ENCODE results near the gene TBC1D23. TPM values are rescaled to one million over a fixed set of nuclear protein-coding genes. Genes with fewer than 3 reads are reported as not detected.
"Not testable (repeated sequence)": the region's sequence is repeated elsewhere in the genome, so short reads cannot be mapped to it uniquely, and the experiment has no call there.

Gene TBC1D23
- total and polyA plus RNA-seq, 2 experiments from 2014 or later, result 22.4 to 34.4 TPM

DNA sequence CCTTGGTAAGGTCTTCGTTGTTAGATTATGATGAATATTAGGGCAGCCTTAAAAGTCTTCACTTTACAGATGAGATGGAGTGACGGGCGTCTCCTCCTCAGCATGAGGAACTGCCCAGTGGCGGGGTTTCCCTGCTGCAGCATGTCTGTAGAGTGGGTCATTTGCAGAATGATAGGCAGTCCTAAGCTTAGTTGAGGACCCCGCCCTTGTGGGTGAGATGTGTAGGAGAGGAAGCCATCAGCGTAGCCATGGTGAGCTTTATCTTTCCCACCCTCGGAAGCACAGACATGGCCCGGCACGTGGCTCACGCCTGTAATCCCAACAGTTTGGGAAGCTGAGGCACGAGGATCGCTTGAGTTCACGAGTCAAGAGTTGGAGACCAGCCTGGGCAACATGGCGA is 74.6 kb downstream of the TBC1D23 start:
- TF ChIP-seq NANOG (IDR thresholded peaks at IDR 0.05; ENCODE audit: borderline replicate concordance), result no peak
- TF ChIP-seq, protein P1, sequence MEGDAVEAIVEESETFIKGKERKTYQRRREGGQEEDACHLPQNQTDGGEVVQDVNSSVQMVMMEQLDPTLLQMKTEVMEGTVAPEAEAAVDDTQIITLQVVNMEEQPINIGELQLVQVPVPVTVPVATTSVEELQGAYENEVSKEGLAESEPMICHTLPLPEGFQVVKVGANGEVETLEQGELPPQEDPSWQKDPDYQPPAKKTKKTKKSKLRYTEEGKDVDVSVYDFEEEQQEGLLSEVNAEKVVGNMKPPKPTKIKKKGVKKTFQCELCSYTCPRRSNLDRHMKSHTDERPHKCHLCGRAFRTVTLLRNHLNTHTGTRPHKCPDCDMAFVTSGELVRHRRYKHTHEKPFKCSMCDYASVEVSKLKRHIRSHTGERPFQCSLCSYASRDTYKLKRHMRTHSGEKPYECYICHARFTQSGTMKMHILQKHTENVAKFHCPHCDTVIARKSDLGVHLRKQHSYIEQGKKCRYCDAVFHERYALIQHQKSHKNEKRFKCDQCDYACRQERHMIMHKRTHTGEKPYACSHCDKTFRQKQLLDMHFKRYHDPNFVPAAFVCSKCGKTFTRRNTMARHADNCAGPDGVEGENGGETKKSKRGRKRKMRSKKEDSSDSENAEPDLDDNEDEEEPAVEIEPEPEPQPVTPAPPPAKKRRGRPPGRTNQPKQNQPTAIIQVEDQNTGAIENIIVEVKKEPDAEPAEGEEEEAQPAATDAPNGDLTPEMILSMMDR (conservative IDR thresholded peaks at IDR 0.05; ENCODE audit: low read depth in 2 of 2), result 0 out of 4 replicates have a peak, but pooled peaks of 1 of the 2 experiments have one; percentile 4
- TF ChIP-seq POLR2AphosphoS5 (IDR thresholded peaks at IDR 0.05; ENCODE audit: low read depth), result no peak
- TF ChIP-seq, protein P2, sequence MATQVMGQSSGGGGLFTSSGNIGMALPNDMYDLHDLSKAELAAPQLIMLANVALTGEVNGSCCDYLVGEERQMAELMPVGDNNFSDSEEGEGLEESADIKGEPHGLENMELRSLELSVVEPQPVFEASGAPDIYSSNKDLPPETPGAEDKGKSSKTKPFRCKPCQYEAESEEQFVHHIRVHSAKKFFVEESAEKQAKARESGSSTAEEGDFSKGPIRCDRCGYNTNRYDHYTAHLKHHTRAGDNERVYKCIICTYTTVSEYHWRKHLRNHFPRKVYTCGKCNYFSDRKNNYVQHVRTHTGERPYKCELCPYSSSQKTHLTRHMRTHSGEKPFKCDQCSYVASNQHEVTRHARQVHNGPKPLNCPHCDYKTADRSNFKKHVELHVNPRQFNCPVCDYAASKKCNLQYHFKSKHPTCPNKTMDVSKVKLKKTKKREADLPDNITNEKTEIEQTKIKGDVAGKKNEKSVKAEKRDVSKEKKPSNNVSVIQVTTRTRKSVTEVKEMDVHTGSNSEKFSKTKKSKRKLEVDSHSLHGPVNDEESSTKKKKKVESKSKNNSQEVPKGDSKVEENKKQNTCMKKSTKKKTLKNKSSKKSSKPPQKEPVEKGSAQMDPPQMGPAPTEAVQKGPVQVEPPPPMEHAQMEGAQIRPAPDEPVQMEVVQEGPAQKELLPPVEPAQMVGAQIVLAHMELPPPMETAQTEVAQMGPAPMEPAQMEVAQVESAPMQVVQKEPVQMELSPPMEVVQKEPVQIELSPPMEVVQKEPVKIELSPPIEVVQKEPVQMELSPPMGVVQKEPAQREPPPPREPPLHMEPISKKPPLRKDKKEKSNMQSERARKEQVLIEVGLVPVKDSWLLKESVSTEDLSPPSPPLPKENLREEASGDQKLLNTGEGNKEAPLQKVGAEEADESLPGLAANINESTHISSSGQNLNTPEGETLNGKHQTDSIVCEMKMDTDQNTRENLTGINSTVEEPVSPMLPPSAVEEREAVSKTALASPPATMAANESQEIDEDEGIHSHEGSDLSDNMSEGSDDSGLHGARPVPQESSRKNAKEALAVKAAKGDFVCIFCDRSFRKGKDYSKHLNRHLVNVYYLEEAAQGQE (IDR thresholded peaks at IDR 0.05; ENCODE audit: unreplicated experiment), result no peak
- TF ChIP-seq, protein P3, sequence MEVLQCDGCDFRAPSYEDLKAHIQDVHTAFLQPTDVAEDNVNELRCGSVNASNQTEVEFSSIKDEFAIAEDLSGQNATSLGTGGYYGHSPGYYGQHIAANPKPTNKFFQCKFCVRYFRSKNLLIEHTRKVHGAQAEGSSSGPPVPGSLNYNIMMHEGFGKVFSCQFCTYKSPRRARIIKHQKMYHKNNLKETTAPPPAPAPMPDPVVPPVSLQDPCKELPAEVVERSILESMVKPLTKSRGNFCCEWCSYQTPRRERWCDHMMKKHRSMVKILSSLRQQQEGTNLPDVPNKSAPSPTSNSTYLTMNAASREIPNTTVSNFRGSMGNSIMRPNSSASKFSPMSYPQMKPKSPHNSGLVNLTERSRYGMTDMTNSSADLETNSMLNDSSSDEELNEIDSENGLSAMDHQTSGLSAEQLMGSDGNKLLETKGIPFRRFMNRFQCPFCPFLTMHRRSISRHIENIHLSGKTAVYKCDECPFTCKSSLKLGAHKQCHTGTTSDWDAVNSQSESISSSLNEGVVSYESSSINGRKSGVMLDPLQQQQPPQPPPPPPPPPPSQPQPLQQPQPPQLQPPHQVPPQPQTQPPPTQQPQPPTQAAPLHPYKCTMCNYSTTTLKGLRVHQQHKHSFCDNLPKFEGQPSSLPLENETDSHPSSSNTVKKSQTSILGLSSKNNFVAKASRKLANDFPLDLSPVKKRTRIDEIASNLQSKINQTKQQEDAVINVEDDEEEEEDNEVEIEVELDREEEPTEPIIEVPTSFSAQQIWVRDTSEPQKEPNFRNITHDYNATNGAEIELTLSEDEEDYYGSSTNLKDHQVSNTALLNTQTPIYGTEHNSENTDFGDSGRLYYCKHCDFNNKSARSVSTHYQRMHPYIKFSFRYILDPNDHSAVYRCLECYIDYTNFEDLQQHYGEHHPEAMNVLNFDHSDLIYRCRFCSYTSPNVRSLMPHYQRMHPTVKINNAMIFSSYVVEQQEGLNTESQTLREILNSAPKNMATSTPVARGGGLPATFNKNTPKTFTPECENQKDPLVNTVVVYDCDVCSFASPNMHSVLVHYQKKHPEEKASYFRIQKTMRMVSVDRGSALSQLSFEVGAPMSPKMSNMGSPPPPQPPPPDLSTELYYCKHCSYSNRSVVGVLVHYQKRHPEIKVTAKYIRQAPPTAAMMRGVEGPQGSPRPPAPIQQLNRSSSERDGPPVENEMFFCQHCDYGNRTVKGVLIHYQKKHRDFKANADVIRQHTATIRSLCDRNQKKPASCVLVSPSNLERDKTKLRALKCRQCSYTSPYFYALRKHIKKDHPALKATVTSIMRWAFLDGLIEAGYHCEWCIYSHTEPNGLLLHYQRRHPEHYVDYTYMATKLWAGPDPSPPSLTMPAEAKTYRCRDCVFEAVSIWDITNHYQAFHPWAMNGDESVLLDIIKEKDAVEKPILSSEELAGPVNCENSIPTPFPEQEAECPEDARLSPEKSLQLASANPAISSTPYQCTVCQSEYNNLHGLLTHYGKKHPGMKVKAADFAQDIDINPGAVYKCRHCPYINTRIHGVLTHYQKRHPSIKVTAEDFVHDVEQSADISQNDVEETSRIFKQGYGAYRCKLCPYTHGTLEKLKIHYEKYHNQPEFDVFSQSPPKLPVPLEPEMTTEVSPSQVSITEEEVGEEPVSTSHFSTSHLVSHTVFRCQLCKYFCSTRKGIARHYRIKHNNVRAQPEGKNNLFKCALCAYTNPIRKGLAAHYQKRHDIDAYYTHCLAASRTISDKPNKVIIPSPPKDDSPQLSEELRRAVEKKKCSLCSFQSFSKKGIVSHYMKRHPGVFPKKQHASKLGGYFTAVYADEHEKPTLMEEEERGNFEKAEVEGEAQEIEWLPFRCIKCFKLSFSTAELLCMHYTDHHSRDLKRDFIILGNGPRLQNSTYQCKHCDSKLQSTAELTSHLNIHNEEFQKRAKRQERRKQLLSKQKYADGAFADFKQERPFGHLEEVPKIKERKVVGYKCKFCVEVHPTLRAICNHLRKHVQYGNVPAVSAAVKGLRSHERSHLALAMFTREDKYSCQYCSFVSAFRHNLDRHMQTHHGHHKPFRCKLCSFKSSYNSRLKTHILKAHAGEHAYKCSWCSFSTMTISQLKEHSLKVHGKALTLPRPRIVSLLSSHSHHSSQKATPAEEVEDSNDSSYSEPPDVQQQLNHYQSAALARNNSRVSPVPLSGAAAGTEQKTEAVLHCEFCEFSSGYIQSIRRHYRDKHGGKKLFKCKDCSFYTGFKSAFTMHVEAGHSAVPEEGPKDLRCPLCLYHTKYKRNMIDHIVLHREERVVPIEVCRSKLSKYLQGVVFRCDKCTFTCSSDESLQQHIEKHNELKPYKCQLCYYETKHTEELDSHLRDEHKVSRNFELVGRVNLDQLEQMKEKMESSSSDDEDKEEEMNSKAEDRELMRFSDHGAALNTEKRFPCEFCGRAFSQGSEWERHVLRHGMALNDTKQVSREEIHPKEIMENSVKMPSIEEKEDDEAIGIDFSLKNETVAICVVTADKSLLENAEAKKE (CRISPR knock-in tag; IDR thresholded peaks at IDR 0.05), result no peak
- Histone ChIP-seq H3K9me2 (ENCODE audit: insufficient read depth) (no peaks in the 10 kb centered on the region), H4K20me1 (replicated peaks; ENCODE audit: insufficient read depth) (no peaks in the 10 kb centered on the region), H3K4me2 (peak overlapping the region; percentile 99), H3K27me3 (ENCODE audit: insufficient read depth) (peaks cover 9% of the 10 kb centered on the region), H3K36me3 (ENCODE audit: insufficient read depth) (no peaks in the 10 kb centered on the region; the same call in 1 of the 2 replicates), H3K4me3 (peak overlapping the region; percentile 85), H2AFZ (peak overlapping the region; percentile 4), H3K4me1 (ENCODE audit: insufficient read depth) (peaks cover 5% of the 10 kb centered on the region; the same call in 1 of the 2 replicates), H3K79me2 (replicated peaks; ENCODE audit: insufficient read depth) (no peaks in the 10 kb centered on the region), H3K27ac (ENCODE audit: low read depth) (no peak overlapping the region), H3F3A (replicated peaks; ENCODE audit: low read depth) (0 out of 2 replicates have a peak, but pooled peaks cover 2% of the 10 kb centered on the region)
- H3K36me3 Mint-ChIP-seq (ENCODE audit: low read depth), result no peaks in the 10 kb centered on the region; the same call in 2 of the 3 replicates
- H3K4me3 Mint-ChIP-seq, result peak overlapping the region; percentile 88
- H3K4me1 Mint-ChIP-seq, result peaks cover 13% of the 10 kb centered on the region
- ATAC-seq (peak; percentile 68), DNase-seq (ENCODE audit: low spot score) (peak; percentile 66)
- peak overlapping the region; percentile 97 for H3K27ac Mint-ChIP-seq
- H3K27me3 Mint-ChIP-seq (ENCODE audit: insufficient read depth, low read depth, poor library complexity), result peaks cover 4% of the 10 kb centered on the region
- H3K9me3 Mint-ChIP-seq, result no peaks in the 10 kb centered on the region

DNA sequence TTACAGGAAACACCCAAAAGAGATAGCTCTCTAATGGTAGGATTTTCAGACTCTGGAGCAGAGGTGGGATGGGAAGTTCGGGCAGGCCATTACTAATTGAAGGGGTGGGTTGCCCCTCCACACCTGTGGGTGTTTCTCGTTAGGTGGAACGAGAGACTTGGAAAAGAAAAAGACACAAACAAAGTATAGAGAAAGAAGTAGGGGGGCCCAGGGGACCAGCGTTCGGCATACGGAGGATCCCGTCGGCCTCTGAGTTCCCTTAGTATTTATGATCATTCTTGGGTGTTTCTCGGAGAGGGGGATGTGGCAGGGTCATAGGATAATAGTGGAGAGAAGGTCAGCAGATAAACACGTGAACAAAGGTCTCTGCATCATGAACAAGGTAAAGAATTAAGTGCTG is 75.4 kb downstream of the TBC1D23 start:
- H3K79me2 ChIP-seq (replicated peaks; ENCODE audit: insufficient read depth); H3K4me3 ChIP-seq; DNase-seq (ENCODE audit: low spot score); H3F3A ChIP-seq (replicated peaks; ENCODE audit: low read depth); H3K36me3 Mint-ChIP-seq (ENCODE audit: low read depth); H3K27me3 Mint-ChIP-seq (ENCODE audit: insufficient read depth, low read depth, poor library complexity); H3K4me3 Mint-ChIP-seq; H3K4me1 ChIP-seq (ENCODE audit: insufficient read depth); H3K36me3 ChIP-seq (ENCODE audit: insufficient read depth); H3K9me2 ChIP-seq (ENCODE audit: insufficient read depth); H3K9me3 Mint-ChIP-seq; H3K27me3 ChIP-seq (ENCODE audit: insufficient read depth); ATAC-seq; H4K20me1 ChIP-seq (replicated peaks; ENCODE audit: insufficient read depth): not testable (repeated sequence)
- H2AFZ ChIP-seq, result 0 out of 2 replicates have a peak overlapping the region, but pooled peaks have one; percentile 63
- peaks cover 13% of the 10 kb centered on the region for H3K4me1 Mint-ChIP-seq
- H3K27ac Mint-ChIP-seq, result 0 out of 2 replicates have a peak overlapping the region, but pooled peaks have one; percentile 29
- H3K27ac ChIP-seq (ENCODE audit: low read depth), result peak overlapping the region; percentile 50; the same call in 1 of the 2 replicates
- peak overlapping the region; percentile 99 for H3K4me2 ChIP-seq

Measured in GM23338 (cell line).